Measurements from ENCODE around the gene TMEM132D. TPM values are rescaled to one million over a fixed set of nuclear protein-coding genes. Genes with fewer than 3 reads are reported as not detected.

The TMEM132D gene
- total RNA-seq, 2 donors from 2014 or later: not detected

DNA sequence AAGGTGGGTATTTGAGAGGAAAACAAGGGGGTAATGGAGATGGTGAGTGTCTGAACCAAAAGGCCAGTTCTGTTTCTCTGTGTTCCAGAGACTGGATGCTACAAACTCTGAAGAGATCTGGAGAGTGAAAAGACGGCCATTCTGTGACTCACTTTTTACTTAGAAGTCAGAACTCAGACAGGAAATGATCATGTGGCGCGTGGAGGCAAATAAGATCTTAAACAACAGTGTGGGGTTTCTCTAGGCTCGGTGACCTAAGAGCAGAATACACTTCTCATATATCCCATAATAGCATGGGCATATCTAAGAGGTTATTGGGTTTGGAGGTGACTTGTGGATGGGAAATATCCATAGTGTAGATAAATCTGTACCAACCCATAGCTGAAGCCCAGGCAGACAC lies 463.5 kb downstream of the TMEM132D start:
- no peak for DNase-seq (ENCODE audit: low spot score)
- no peaks in the 10 kb centered on the region for H3K27me3 ChIP-seq (replicated peaks; ENCODE audit: insufficient read depth)
- H3K9me3 ChIP-seq: no peaks in the 10 kb centered on the region
- no peak for ATAC-seq (ENCODE audit: insufficient number of reproducible peaks, low FRiP score, low read depth)
- H3K4me1 ChIP-seq (ENCODE audit: control insufficient read depth in 1 of 2, low read depth in 2 of 2): no peaks in the 10 kb centered on the region
- H3K4me3 ChIP-seq: no peak overlapping the region
- TF ChIP-seq, protein P1, sequence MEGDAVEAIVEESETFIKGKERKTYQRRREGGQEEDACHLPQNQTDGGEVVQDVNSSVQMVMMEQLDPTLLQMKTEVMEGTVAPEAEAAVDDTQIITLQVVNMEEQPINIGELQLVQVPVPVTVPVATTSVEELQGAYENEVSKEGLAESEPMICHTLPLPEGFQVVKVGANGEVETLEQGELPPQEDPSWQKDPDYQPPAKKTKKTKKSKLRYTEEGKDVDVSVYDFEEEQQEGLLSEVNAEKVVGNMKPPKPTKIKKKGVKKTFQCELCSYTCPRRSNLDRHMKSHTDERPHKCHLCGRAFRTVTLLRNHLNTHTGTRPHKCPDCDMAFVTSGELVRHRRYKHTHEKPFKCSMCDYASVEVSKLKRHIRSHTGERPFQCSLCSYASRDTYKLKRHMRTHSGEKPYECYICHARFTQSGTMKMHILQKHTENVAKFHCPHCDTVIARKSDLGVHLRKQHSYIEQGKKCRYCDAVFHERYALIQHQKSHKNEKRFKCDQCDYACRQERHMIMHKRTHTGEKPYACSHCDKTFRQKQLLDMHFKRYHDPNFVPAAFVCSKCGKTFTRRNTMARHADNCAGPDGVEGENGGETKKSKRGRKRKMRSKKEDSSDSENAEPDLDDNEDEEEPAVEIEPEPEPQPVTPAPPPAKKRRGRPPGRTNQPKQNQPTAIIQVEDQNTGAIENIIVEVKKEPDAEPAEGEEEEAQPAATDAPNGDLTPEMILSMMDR (IDR thresholded peaks at IDR 0.05): no peak
- no peaks in the 10 kb centered on the region for H3K36me3 ChIP-seq
- H3K27ac ChIP-seq: no peak overlapping the region

DNA sequence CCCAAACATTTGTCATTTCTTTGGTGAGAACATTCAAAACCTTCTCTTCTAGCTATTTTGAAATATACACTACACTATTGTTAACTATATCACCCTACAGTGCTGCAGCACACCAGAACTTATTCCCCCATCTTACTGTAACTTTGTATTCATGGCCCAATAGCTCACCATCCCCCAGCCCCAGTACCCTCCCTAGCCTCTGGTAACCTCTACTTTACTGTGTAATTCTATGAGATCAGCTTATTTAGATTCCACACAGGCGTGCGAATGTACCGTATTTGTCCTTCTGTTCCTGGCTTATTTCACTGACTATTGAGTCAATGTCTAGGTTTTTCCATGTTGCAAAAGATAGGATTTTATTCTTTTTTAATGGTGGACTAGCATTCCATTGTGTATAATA lies 469.0 kb downstream of the TMEM132D start:
- DNase-seq (ENCODE audit: low spot score) (no peak), ATAC-seq (ENCODE audit: insufficient number of reproducible peaks, low FRiP score, low read depth) (no peak)
- Histone ChIP-seq H3K9me3 (no peaks in the 10 kb centered on the region), H3K27me3 (replicated peaks; ENCODE audit: insufficient read depth) (no peaks in the 10 kb centered on the region), H3K27ac (no peak overlapping the region), H3K4me3 (no peak overlapping the region), H3K4me1 (ENCODE audit: control insufficient read depth in 1 of 2, low read depth in 2 of 2) (no peaks in the 10 kb centered on the region), H3K36me3 (no peaks in the 10 kb centered on the region)
- TF ChIP-seq, protein P1 (IDR thresholded peaks at IDR 0.05): no peak

GRCh38 chr12:129428240-129428936 lies 475.4 kb downstream of the TMEM132D start:
- TF ChIP-seq, protein P1 (IDR thresholded peaks at IDR 0.05): no peak
- H3K4me1 ChIP-seq (ENCODE audit: control insufficient read depth in 1 of 2, low read depth in 2 of 2): no peaks in the 10 kb centered on the region
- no peak overlapping the region for H3K4me3 ChIP-seq
- DNase-seq (ENCODE audit: low spot score) (no peak), ATAC-seq (ENCODE audit: insufficient number of reproducible peaks, low FRiP score, low read depth) (no peak)
- H3K27me3 ChIP-seq (replicated peaks; ENCODE audit: insufficient read depth): no peaks in the 10 kb centered on the region
- H3K9me3 ChIP-seq: no peaks in the 10 kb centered on the region
- H3K36me3 ChIP-seq: no peaks in the 10 kb centered on the region
- no peak overlapping the region for H3K27ac ChIP-seq

- DNase-seq (ENCODE audit: low spot score) (no peak), ATAC-seq (ENCODE audit: insufficient number of reproducible peaks, low FRiP score, low read depth) (no peak)
- Histone ChIP-seq H3K4me3 (no peak overlapping the region), H3K27ac (no peak overlapping the region), H3K36me3 (no peaks in the 10 kb centered on the region), H3K4me1 (ENCODE audit: control insufficient read depth in 1 of 2, low read depth in 2 of 2) (no peaks in the 10 kb centered on the region), H3K27me3 (replicated peaks; ENCODE audit: insufficient read depth) (no peaks in the 10 kb centered on the region), H3K9me3 (no peaks in the 10 kb centered on the region)
- TF ChIP-seq, protein P1 (IDR thresholded peaks at IDR 0.05): no peak
These were observed 480.7 kb downstream of the TMEM132D start for GRCh38 chr12:129423041-129423580.

DNA sequence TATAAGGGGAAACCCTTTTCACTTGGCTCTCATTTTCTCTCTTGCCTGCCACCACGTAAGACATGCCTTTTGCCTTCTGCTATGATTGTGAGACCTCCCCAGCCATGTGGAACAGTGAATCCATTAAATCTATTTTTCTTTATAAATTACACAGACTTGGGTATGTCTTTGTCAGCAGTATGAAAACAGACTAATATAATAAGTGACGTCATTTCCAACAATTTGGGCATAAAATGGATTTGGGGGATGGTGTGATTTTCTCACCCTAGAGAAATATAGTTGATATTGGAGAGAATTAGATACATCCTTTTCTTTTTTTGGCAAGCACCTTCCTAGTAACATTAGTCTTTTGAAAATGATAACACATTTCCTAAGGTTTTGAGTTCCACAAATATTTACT lies 490.5 kb downstream of the TMEM132D start:
- DNase-seq (ENCODE audit: low spot score) (no peak), ATAC-seq (ENCODE audit: insufficient number of reproducible peaks, low FRiP score, low read depth) (no peak)
- H3K36me3 ChIP-seq: no peaks in the 10 kb centered on the region
- TF ChIP-seq, protein P1 (IDR thresholded peaks at IDR 0.05): no peak
- no peaks in the 10 kb centered on the region for H3K4me1 ChIP-seq (ENCODE audit: control insufficient read depth in 1 of 2, low read depth in 2 of 2)
- H3K27me3 ChIP-seq (replicated peaks; ENCODE audit: insufficient read depth): no peaks in the 10 kb centered on the region
- no peaks in the 10 kb centered on the region for H3K9me3 ChIP-seq
- H3K27ac ChIP-seq: no peak overlapping the region
- no peak overlapping the region for H3K4me3 ChIP-seq

Measured in thoracic aorta (tissue), 2 donors.